Activated T-cell treated with anti-CD3 and anti-CD28 coated beads for 4 hours (primary cell): ENCODE results near the gene COMMD7.
"Not testable (repeated sequence)": the region's sequence is repeated elsewhere in the genome, so short reads cannot be mapped to it uniquely, and the experiment has no call there.

Experiments
- DNase-seq: peaks from one replicate; pipeline ENCODE4 v3.0.0-alpha.2; 2020

COMMD7 gene

DNA sequence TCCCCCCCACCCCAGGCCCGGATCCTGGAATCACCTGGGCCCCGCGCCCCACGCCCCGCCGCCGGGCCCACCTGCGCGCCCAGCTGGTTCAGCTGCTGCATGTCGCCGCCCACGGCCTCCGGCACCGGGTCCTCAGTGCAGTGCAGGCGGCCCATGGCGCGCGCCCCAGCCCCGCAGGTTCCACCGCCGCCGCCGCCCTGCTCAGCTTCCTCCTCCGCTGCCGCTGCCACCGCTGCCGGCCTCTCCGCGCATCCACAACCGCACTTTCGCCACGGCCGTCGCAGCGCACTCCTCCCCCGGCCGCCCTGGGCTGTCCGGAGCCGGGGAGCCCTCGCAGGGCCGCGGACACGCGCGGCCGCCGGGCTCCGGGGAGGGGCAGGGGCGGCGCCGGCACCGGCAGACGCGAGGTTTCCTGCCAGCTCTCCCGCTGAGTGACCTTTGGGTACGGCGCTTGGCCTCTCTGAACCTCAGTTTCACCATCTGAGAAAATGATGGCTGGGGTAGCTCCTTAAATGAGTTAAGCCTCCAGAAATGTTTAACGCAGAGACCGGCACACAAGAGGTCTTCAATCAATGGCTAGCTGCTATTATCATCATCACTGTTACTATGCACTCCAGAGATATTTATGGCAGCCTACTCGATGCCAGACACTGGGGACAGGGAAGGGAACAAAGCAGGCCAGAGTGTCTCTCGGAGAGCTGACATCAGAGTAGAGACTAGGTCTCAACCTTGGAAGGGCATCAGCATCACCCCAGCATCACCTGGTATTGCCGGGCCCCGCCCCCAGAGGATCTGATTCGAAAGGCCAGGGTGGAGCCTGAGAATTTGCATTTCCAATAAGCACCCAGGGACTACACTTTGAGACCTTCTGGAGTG is at the start of gene COMMD7:
TSS of gene COMMD7 (minus strand) at position 231 of the 876 bp plus-strand sequence. CDS start at position 155, 76 bp downstream.
- DNase-seq: peak; percentile 54

DNA sequence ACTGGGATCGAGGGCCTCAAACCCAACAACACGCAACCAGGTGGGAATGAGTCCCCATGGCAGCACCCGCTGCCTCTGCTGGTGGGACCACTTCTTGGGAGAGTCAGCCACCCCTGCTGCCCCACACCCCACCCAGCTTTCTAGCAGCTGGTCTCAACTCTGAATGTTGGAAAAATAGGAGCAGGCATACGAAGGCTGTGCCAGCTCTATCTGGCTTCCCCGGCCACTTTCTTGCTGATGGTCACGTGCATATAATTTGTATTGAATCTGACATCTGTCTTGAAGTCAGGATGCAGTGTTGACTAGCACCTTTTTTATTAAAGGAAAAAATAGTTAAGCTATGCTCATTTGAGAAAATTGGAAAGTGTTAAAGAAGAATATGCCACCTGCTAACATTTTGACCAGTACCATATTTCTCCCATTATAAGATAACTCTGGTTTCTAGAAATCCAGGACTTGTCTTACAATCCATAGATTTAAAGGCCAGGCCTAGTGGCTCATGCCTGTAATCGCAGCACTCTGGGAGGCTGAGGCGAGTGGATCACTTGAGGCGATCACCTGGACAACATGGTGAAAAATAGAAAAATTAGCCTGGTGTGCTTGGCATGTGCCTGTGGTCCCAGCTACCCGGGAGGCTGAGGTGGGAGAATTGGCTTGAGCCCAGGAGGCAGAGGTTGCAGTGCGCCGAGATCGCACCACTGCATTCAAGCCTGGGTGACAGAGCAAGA is 49.6 kb upstream of the COMMD7 start:
- DNase-seq: no peak

DNA sequence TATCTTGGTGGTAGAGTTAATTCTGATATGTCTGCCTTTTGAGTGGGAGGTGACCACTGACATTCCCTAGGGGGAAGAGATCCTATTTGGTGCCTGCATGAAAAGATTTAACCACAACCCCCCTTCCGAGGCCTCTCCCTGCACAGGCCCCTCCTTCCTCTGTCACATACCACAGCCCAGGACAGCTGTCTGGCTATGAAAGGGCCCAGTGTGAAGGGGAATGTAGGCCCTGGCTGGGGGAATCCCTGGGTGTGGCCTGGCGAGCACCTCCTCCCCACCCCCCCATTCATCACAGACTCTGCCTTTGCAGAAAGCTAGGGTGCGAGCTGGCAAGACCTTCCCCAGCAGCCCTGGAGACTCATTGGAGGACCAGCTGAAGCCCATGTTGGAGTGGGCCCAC is 49.0 kb upstream of the COMMD7 start:
- no peak for DNase-seq

DNA sequence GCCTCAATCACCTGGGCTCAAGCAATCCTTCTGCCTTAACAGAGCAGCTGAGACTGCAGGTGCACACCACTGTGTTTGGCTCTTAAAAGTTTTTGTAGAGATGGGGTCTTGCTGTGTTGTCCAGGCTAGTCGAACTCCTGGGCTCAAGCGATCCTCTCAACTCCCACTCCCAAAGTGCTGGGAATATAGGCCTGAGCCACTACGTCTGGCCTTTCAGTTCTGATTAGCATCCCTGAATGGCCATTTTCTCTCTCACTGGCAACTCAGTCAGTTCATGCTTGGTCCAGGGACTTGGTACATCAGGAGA is 47.4 kb upstream of the COMMD7 start:
- DNase-seq: no peak

DNA sequence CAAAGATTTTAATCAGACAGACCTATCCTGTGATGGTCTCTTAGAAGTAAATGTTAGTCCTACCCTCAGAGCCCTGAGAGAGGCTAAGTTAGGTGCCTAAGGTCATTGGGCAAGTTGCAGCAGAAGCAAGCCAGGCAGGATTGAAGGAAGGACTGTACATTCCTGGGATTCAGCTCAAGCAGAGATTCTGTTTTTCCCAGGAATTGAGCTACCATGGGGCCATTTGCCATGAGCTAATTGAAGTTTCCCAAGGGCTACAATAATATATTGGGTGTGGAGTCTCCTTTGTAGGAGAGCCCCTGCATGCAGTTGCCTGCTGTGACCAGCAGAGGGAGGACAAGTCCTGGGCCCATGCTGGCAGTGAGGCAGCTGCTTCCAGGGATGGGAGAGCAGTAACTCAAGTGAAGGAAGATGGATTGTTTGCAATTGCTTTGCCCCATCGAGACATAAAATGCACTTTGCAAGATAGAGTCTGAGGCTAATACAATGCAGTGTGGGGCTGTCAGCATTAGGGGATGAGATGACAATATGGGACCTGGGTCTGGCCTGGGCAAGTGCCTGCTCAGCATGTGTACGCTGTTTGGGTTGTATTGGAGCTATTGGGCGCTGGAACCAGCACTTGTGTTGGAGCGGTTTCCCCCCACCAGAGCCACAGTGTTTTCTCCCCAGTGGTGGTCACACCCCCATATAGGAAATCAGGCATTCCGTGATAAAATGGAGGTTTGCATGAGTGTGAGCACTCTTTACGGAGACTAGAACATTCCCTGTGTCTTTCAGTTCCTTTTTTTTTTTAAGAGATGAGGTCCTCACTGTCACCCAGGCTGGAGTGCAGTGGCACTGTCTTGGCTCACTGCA is 46.9 kb upstream of the COMMD7 start:
- peak; percentile 66 for DNase-seq

DNA sequence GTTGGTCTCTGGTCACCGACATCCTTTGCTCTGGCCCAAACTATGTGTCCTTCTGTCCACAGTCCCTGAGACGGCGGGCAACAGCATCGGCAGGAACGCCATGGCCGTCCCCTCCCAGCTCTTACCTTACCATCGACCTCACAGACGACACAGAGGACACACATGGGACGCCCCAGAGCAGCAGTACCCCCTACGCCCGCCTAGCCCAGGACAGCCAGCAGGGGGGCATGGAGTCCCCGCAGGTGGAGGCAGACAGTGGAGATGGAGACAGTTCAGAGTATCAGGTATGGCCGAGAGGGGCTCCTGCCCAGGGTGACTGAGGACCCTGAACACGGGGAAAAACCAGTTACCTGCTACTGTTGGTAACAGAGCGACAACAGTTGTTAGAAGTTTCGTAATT is 43.9 kb upstream of the COMMD7 start:
- no peak for DNase-seq

DNA sequence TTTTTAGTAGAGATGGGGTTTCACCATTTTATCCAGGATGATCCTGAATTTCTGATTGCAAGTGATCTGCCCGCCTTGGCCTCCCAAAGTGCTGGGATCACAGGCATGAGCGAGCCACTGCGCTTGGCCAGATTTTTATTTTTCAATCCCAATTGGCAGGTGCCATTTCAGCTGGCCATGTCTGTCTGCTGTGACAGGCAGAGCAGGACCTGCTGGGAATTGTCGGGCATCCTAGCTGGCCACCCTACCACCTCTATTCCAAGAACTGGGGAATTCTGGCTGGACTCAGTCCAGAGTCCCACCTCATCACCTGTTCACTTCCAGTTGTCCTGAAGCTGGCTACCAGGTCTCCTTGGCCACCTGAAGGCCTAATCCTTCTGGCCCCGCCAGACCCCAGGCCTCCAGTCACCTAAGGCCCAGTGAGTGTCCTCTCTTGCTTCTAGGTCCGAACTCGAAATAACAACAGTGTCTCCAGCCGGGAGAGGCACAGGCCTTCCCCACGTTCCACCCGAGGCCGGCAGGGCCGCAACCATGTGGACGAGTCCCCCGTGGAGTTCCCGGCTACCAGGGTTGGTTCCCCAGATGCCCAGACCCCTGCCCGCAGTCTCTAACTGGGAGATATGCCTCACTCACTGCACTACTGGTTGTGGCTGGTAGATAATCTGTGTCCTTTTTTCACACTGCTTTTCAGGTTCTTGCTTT is 42.9 kb upstream of the COMMD7 start:
- no peak for DNase-seq

DNA sequence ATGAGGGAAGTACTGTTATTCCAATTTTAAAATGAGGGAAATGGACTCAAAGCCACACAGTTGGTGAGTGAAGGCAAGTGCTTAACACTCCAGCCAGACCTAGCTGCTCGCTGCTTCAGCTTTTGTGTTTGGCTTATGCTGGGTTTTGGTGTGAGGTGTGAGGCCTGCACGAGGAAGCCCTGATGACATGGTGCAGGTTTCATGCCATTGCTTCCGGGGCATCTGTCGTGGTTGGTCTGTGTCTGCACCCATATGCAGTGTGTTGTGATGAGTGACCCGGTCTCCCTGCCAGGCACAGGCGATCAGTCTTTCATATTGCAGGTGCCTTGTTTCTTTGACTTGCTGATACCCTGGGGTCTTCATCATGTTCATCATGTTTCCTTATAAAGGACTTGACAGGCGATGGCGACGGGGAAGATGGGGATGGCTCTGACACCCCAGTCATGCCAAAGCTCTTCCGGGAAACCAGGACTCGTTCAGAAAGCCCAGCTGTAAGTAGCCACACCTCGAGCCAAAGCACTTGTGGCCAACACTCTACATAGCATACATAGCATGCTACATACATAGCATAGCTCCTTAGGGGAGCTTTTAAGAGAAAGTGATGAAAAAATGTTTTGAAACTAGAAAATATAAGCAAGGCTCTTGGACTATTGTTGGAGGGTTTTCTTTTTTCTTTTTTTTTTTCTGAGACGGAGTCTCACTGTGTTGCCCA is 41.3 kb upstream of the COMMD7 start:
- DNase-seq: no peak

DNA sequence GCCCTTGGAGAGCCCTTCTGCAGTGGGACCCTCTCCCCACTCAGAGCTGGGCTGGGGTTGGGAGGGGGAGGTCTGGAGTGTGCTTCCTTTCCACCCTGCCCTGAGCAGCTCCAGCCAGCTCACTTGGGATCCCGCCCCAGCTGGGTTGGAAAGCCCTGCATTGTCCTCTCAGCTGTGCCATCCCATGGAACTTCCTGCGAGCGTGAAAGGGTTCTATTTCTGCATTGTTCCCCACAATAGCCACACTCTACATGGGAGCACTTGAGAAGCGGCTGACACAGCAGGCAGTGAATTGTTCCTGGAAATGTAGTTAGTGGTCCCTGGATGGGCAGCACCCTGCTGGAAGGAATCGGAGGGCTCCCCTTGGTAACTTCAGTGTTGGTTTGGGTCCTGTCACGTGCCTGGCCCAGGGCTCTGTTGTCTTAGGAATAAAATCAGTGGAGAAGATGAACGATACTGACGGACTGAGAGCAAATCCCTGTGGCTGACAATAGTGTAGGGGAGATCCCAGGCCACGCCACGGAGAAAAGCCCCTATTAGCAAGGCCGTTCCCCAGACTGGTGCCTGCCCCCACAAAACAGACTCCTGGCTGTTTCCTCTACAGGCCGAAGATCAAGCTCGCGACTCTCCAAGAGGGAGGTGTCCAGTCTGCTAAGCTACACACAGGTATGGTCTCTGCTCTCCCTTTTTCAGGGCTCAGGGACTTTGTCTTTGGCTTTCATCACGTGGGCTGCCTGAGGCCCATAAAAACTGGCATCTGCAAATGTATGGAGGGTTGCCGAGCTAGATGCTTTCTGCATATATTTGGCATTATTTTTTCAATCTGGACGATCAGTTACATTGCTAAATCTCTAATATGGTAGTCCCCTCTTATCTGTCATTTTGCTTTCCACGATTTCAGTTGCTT is 37.7 kb upstream of the COMMD7 start:
- no peak for DNase-seq

DNA sequence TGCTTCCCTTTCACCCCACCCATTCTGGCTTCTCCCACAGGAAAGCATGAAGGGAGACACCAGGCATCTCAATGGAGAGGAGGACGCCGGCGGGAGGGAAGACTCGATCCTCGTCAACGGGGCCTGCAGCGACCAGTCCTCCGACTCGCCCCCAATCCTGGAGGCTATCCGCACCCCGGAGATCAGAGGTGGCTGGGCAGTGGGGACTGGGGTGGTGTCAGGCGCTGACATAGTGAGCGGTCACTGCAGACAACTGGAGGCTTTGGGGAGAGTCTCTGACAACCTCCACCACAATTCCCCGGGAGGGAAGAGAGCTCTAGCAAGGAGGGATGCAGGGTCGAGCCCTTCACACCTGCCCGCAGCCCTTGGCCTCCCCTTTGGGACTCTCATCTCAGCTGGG is 37.0 kb upstream of the COMMD7 start:
- no peak for DNase-seq

DNA sequence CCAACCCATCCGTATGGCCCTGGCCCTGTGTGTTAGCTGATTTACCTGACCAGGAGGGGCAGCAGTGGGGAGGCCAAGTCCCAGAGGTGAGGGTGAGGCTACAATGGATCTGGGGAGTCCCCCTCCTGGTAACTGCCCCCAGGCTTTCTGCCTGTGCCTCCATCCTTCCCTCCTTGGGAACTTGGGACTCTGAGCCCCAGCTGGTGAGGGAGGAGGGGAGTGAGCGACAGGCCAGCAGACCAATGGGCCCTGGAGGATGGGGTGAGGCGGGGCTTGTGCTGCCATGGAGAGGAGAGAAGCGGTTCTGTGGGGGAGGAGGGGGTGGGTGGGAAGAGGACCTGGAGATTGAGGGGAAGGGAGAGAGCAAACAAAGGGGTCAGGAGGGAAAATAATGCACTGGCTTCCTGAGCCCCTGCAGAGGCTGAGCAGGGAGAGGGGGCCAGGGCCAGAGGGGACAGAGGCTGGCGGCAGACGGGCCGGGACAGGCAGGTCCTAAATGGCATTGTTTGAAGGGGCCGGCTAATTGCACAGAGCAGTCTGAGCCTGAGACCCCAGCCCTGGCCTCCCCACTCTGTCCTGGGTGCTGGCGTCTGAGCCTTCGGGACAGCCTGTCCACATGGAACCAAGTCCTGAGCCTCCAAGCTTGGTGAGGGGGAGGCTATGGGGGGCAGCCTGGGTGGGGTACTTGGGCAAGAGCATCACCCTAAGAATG is 36.4 kb upstream of the COMMD7 start:
- DNase-seq: no peak

DNA sequence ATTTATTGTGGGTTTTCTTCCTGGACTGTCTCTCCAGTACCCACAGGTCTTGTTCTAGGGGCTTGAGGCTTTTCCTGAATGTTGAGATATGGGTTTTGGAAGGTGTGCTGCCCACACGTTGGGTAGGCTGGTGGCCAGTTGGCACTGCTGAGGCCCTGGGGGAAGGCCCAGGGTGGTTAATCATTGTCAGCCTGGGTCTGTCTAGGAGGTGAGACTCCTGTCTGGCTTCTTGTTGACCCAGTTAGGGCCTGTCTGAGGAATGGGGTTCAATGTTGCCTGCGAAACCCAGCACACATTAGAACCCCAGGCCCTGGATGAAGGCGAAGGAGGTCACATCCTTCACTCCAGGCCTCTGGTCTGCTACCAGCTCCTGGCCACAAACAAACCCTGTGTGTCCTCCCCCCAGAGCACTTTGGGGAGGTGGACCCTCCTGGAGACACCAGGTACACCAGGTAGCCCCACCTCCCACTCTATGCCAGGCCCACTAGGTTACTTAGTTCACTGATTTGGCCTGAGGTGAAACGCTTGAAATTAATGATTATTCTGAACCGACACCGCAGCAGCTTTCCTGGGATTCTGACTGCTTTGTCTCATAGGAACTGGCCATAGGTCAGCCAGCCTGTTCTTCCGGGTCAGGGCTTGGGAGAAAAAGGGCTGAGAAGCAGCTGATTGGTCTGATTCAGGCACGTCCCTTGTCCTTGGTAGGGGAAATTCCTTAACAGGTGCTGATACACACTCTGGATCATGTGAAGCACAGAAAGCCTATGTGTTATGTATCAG is 34.1 kb upstream of the COMMD7 start:
- DNase-seq: no peak

DNA sequence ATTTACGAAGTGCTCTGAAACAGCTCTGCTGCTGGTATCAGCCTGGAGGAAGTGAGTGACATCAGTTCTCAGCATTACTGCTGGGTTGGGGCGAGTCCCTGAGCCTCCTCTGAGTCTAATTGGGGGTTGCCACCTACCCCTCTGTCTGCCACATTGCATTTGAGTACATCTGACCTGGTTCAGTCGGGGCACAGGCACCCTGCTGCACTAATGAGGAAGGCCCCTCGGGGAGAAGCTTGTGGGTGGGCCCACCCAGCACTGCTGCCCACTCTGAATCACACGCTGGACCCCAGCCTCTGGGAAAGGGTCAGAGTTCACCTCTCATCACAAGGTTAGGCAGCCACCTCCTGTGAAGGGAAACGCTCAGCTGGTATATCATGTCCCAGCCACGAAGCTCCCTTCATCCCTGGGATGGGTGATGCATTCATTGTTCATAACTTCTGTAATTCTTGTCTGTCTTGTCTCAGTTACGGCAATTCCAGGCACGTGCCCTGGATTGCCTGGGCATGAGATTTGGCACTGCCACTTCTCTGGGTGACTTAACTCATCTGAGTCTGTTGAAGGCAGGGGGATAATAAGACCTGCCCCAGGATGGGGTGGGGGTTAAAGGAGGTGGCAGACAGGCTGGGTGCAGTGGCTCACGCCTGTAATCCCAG is 32.2 kb upstream of the COMMD7 start:
- DNase-seq: no peak

DNA sequence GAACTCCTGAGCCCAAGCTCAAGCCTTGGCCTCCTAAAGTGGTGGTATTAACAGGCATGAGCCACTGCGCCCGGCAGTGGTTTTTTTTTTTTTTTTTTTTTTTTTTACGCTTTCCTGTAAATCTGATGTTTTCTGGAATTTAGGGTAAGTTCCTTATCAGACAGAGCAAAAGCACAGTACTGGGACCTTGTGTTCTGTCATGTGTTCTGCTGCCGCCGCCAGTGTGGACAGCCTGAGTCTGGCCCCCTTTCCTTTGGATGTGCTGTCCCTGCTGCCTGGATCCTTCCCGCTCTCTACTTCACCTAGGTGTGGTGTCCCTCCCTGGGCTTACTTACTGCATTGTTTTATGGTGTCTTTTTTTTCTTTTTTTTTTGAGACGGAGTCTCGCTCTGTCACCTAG is 30.6 kb upstream of the COMMD7 start:
- no peak for DNase-seq

DNA sequence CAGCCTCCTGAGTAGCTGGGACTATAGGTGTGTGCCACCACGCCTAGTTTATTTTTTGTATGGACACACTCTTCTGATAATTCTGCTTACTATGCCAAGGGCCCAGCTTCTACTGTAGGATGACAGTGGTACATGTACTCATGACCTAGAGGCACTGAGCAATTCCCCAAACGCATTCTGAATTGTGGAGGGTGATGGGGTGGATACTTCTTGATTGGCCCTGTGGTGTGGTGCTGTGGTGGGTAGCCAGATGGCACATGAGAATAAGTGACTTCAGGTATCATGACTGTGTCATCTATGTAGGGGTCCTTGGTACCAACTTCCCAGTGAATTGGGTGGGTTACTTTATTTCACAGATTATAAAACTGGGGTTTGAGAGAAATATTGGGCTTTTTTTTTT is 30.0 kb upstream of the COMMD7 start:
- no peak for DNase-seq

DNA sequence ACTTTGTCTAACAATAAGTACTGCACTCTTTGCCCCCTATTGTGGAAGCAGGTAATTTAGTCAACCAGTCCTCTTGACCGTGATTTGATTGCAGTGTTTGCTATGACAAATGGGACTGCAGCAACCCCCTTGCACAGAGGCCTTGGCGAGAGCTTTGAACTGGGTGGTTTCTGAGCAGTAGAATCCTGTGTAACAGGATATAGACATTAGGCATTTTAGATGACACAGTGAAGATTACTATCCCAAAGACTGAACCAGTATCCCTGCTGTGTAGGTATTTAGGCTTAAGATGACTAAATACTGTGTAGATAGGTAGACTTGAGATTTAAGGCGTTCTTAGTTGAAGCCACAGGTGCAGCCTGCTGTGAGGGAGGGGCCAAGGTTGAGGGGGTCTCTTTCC is 28.8 kb upstream of the COMMD7 start:
- no peak for DNase-seq

DNA sequence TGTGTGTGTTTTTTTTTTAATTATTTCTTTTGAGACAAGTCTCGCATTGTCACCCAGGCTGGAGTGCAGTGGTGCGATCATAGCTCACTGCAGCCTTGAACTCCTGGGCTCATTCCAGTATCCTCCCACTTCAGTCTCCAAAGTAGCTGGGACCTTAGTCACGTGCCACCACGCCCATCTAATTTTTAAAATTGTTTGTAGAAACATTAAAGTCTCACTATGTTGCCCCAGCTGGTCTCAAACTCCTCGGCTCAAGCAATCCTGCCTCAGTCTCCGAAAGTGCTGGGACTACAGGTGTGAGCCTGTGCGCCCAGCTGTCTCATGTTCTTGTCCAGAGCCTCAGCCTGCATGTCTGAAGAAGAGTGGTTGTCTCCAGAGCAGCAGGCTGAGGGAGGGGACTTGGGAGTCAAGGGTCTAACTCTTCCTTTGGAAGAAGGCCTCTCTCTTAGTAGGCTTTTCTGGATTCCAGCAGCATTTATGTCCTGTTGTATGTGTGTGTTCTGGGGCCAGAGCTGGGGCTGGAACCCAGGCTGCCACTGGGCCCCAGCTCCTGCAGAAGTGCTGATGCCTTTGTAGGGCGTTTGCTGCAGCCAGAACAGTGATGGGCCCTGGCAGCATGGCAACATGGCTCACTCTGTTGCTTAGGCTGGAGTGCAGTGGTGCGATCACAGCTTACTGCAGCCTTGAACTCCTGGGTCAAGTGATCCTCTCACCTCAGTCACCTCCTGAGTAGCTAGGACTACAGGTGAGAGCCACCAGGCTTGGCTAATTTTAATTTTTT is 24.3 kb upstream of the COMMD7 start:
- DNase-seq: no peak

DNA sequence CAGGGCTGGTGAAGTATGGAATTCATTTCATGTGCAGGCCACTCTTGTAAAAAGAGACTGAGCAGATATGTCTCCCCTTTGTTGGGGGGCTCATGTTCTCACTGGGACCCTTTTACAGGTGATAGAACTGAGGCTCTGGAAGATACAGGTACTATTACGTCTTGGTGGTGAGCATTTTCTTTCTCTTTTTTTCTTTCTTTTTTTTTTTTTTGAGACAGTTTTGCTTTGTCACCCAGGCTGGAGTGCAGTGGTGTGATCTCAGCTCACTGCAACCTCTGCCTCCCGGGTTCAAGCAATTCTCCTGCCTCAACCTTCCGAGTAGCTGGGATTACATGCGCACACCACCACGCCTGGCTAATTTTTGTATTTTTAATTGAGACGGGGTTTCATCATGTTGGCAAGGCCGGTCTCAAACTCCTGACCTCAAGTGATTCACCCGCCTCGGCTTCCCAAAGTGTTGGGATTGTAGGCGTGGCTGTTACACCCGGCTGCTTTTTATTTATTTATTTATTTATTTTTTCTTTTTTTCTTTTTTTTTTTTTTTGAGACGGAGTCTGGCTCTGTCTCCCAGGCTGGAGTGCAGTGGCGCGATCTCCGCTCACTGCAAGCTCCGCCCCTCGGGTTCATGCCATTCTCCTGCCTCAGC is 22.1 kb upstream of the COMMD7 start:
- DNase-seq: not testable (repeated sequence)
